Measurements from ENCODE around the gene DACT1.

The DACT1 gene

DNA sequence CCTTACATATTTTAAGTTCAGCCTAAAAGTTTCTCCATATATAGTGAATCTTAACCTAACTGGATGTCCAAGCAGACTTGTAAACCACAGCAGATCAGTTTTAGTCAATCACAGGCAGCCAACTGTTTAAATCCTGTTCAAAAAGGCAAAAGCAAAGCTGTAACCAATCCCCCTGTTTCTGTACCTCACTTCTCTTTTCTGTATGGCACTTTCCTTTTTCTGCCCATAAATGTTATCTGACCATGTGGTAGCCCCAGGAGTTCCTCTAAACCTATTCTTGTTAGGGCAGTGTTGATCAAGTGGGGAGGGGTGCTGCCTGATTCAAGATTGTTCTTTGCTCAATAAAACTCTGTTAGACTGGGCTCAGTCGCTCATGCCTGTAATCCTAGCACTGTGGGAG lies 8.5 kb upstream of the DACT1 start:
- Mint-ChIP-seq H3K4me1 (no peaks in the 10 kb centered on the region), H3K36me3 (no peaks in the 10 kb centered on the region), H3K27ac (no peak overlapping the region), H3K9me3 (no peaks in the 10 kb centered on the region), H3K4me3 (no peak overlapping the region)
- no peak for ATAC-seq
- DNase-seq (ENCODE audit: low spot score in 2 of 2): no peak

DNA sequence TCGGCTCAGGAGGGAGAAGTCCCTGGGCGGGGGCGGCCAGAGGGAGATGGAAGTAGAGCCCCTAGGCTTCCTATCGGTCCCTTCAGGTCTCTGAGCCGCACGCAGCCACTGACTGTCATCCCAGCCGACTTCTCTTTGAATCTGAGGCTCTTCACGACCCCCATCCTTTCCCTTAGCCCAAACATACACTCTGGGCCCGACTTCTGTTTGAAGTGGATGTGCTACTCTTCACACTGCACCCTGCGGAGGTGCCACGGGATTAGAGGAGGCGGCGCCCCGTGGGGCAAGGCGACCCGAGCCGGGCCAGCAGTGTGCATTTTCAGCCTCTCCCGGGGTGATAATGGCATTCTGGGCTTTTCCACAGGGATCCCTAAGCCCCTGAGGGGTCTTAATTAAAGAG lies 6.0 kb upstream of the DACT1 start:
- Mint-ChIP-seq H3K9me3 (no peaks in the 10 kb centered on the region), H3K4me3 (no peak overlapping the region), H3K36me3 (no peaks in the 10 kb centered on the region), H3K4me1 (no peaks in the 10 kb centered on the region), H3K27ac (no peak overlapping the region)
- DNase-seq (ENCODE audit: low spot score in 2 of 2) (no peak), ATAC-seq (no peak)

DNA sequence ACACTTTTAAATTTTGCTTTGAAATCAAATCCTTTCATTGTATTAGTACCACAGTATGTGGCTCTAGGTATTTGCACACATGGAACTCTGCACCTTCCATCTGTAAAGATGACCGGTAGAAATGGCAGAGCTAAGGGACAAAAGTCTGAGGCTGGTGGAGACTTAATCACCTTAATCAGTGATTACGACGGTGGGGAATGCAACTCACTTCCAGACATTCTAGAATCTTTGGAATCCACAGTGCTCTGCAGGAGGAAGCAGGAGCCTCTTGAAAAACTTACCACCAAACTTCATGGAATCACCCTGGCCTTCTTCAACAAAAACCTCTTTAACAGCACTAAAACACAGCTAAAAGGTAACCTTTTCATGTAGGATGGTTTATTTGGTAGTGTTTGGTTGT lies 3.9 kb upstream of the DACT1 start:
- Mint-ChIP-seq H3K4me3 (no peak overlapping the region), H3K4me1 (peaks cover 8% of the 10 kb centered on the region), H3K36me3 (no peaks in the 10 kb centered on the region), H3K9me3 (no peaks in the 10 kb centered on the region), H3K27ac (no peak overlapping the region)
- no peak for ATAC-seq
- no peak for DNase-seq (ENCODE audit: low spot score in 2 of 2)

DNA sequence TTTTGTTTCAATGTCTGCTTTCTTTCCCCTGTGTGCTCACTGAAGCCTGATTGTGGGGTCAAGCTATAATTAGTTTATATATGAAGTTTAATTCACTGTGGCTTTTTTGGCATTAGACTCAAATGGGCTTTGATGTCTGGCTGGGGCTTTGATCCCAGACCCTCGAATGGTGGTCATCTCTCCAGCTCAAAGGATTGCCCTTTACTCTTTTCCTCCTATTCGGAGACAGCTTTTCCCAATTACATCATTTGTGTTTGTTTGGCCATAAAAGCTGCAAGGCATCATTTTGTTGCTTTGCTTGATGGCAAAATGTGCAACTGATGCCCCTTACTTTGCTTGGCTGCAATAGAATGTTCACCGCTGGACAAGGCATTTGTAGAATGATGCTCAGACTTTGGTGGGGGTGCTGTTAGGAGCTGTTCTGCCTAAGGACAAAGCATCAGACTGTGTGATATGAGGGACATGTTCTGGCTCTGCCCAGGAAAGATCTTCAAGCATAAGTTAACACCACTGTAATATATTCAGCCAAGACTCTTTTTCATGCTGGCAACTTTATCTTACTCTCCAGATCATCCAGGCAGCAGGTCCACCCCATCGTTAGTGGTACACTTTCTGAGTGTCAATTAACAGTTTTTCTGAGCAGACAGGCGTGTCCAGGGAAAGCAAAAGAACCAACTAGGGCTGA lies 3.2 kb upstream of the DACT1 start:
- no peak for ATAC-seq
- Mint-ChIP-seq H3K4me1 (peaks cover 8% of the 10 kb centered on the region), H3K4me3 (no peak overlapping the region), H3K36me3 (no peaks in the 10 kb centered on the region), H3K9me3 (no peaks in the 10 kb centered on the region), H3K27ac (no peak overlapping the region)
- no peak for DNase-seq (ENCODE audit: low spot score in 2 of 2)

DNA sequence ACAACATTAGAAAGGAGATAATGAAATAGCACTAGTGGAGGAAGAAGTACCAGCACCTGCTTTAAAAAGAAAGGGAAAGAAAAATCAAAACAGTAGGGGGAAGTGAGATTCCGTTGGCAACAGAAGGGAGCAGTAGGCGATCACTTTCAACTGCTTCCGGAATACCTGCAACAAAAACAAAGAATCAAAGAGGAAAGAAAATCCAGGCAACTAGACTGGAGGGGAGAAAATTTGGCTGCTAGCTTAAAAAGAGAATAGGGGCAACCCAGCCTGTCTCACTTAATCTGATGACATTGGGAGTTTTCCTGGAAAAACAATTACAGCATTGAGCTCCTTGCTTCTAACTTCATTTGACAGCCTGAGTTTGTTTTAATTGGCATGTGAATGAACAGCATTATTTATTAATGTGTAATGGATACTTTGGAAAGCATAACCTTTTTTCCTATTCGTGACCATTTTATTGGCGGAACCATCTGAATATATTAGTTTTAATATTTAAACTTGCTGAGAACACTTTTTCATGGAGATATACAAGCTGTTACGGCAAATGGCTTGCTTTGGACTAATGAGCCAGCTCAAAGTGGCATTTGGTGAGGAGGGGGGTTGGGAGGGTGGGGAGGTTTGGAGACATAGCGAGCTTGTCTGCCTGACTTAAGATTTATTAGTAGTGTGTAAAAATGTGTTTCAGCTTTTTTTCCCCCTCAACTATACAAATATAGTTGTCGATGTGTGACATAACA lies 2.5 kb upstream of the DACT1 start:
- Mint-ChIP-seq H3K36me3 (no peaks in the 10 kb centered on the region), H3K4me1 (peaks cover 8% of the 10 kb centered on the region), H3K27ac (no peak overlapping the region), H3K9me3 (no peaks in the 10 kb centered on the region), H3K4me3 (no peak overlapping the region)
- ATAC-seq (no peak), DNase-seq (ENCODE audit: low spot score in 2 of 2) (no peak)

DNA sequence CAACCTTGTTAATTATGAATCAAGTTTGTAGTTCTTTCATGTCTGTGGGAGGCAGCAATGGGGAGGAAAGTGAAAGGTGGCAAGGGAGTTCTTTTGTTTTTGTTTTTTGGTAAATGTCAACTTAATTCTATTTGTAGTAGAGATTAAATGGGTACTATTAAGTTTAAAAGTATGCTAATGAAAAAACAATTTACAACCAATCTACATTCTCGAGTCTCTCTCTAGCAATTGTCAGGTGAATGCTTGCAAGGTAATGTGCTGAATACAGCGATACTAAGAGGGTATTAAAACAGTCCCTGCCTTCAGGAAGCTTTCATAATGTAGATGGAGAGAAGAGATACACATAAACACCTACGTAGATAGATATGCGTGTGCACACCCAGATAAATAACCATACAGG lies 1.6 kb upstream of the DACT1 start:
- Mint-ChIP-seq H3K4me1 (peaks cover 8% of the 10 kb centered on the region), H3K9me3 (no peaks in the 10 kb centered on the region), H3K4me3 (no peak overlapping the region), H3K36me3 (no peaks in the 10 kb centered on the region), H3K27ac (no peak overlapping the region)
- no peak for ATAC-seq
- no peak for DNase-seq (ENCODE audit: low spot score in 2 of 2)

DNA sequence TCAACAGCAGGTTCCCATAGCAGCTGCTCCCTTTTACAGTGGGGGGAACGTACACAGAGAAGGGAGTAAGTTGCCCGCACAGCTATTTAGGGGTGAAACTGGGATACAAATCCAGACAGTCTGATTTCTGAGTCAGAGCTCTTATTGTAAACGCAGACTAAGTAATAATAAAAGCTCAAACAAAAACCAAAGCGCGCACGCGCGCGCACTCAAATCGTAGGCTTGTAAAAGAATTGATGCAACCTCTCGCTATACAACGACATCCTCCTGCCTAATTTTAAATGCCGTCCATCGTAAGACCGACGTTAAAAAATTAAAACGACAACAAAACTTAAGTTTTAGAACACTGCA lies 747 bp upstream of the DACT1 start:
- Mint-ChIP-seq H3K4me3 (peak overlapping the region; percentile 82), H3K36me3 (no peaks in the 10 kb centered on the region), H3K9me3 (no peaks in the 10 kb centered on the region), H3K27ac (no peak overlapping the region), H3K4me1 (peaks cover 8% of the 10 kb centered on the region)
- ATAC-seq: no peak
- DNase-seq (ENCODE audit: low spot score in 2 of 2): peak in 1 of 2 donors; percentile 53

DNA sequence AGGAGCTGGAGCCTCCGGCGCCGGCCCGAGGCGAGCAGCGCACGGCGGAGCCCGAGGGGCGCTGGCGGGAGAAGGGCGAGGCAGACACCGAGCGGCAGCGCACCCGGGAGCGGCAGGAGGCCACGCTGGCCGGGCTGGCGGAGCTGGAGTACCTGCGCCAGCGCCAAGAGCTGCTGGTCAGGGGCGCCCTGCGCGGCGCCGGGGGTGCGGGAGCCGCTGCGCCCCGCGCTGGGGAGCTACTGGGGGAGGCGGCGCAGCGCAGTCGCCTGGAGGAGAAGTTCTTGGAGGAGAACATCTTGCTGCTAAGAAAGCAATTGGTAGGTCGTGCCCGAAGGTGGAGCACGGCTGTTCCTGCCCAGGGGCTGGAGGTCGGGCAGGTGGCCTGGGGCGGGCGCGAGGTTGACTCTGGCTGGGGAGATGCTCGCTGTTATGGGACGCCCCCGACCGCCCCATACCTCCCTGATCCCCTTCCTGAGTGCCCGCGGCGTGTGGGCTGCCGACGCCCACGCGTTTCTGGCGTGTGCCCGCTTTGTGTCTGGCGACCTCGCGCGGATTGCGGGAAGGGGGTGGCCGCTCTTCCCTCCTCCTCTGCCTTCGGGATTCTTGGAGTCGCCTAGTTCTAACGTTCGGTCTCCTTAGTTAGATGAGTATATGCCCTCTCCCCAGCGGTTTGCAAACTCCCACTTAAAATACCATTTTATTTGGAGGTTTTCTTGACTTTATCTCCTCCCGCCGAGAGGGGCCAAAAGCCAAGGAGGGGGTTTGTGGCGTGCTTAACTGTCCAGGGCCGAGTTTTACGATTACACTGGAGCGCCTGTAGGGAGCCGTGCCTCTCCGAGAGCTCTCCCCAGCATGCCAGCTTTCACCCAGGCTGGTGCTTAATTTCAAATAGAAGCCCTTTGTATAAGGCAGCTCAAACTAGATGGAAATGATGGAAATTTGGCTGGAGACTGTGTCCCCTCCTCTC lies 752 bp downstream of the DACT1 start:
- Mint-ChIP-seq H3K36me3 (no peaks in the 10 kb centered on the region), H3K9me3 (no peaks in the 10 kb centered on the region), H3K27ac (no peak overlapping the region), H3K4me1 (peaks cover 8% of the 10 kb centered on the region), H3K4me3 (peak overlapping the region; percentile 58)
- ATAC-seq: peak; percentile 50
- DNase-seq (ENCODE audit: low spot score in 2 of 2): no peak

DNA sequence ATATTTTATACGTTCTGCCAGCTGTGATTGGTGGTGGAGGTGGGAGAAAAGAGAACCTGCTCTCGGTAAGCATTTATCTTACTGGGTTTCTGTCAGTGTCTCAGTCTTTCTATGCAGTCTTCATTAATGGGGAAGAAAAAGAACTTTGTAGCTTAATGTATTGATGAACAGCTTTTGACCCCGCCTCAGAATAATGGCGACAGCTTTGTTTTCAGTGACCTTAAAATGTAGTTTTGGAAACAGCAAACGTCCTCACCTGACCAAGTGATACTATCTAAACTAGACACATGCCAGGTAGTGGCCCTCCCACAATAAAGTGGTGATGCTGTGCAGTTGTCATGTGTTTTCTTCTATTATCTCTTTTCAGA lies 1.4 kb downstream of the DACT1 start:
- DNase-seq (ENCODE audit: low spot score in 2 of 2) (no peak), ATAC-seq (no peak)
- peaks cover 8% of the 10 kb centered on the region for H3K4me1 Mint-ChIP-seq
- peak overlapping the region; percentile 58 for H3K4me3 Mint-ChIP-seq
- H3K9me3 Mint-ChIP-seq: no peaks in the 10 kb centered on the region
- H3K36me3 Mint-ChIP-seq: no peaks in the 10 kb centered on the region
- H3K27ac Mint-ChIP-seq: no peak overlapping the region

DNA sequence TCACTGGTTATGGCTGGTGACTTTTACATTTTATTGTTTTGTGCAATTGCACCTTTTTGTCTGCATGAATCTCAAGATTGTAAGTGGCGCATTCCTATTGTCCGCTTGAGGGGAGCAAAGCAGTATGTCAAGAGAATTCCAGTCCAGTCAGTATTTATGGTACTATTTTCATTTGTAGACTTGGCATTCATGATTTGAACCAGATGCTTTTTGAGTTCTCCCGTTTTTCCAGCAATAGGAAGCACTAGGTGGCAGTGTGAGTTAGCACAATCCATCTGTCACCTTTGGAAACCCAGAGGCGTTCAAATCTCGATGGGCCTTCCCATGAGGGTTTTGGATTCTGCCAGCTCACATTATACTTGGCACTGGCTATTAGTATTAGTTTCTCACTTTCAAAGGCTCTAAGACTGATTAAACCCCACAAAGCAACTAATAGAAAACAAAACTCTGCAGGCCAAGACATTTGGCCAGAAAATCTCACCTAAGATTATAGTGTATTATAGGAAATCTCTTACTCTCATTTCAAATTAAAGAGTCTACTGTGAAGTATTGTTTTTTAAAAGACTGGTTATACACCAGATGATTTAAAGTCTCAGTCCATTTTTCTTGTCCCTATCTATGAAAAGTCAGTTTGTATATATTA lies 2.2 kb downstream of the DACT1 start:
- ATAC-seq (no peak), DNase-seq (ENCODE audit: low spot score in 2 of 2) (no peak)
- H3K4me3 Mint-ChIP-seq: no peak overlapping the region
- no peaks in the 10 kb centered on the region for H3K36me3 Mint-ChIP-seq
- no peak overlapping the region for H3K27ac Mint-ChIP-seq
- H3K9me3 Mint-ChIP-seq: no peaks in the 10 kb centered on the region
- peaks cover 8% of the 10 kb centered on the region for H3K4me1 Mint-ChIP-seq

DNA sequence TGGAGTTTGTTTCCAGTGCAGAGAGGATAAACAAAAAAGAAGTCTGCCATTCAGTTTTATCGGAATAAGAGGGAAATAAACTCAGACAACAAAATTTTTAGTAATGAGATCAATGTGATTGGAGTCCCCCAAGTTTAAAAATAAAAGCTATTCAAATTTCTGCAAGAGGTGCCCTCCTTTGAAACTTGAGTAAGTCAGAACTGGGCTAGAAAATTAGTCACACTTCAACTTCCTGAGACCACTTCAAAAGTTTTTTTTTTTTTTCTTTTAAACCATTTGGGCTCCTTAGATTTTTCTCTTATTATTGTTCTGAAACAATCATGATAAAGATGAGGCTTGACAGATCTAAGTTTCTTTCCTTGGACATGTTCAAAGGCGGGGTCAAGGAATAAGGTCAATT lies 3.2 kb downstream of the DACT1 start:
- DNase-seq (ENCODE audit: low spot score in 2 of 2) (no peak), ATAC-seq (no peak)
- Mint-ChIP-seq H3K27ac (no peak overlapping the region), H3K4me3 (no peak overlapping the region), H3K36me3 (no peaks in the 10 kb centered on the region), H3K9me3 (no peaks in the 10 kb centered on the region), H3K4me1 (peaks cover 8% of the 10 kb centered on the region)

DNA sequence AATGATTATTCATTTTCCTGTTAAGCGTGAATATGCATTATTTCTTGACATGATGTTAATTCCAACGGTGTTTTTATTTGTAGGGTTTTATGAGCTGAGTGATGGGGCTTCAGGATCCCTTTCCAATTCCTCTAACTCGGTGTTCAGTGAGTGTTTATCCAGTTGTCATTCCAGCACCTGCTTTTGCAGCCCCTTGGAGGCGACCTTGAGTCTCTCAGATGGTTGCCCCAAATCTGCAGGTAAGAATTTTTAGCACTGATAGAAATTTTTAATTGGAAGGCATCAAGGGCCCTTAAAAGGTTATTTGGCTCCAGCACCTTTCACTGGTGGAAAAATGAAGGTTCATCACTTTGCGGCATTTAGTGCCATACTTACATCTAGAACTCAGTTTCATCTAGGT lies 3.7 kb downstream of the DACT1 start:
- Mint-ChIP-seq H3K4me1 (peaks cover 8% of the 10 kb centered on the region), H3K27ac (no peak overlapping the region), H3K9me3 (no peaks in the 10 kb centered on the region), H3K36me3 (no peaks in the 10 kb centered on the region), H3K4me3 (no peak overlapping the region)
- ATAC-seq: no peak
- no peak for DNase-seq (ENCODE audit: low spot score in 2 of 2)

DNA sequence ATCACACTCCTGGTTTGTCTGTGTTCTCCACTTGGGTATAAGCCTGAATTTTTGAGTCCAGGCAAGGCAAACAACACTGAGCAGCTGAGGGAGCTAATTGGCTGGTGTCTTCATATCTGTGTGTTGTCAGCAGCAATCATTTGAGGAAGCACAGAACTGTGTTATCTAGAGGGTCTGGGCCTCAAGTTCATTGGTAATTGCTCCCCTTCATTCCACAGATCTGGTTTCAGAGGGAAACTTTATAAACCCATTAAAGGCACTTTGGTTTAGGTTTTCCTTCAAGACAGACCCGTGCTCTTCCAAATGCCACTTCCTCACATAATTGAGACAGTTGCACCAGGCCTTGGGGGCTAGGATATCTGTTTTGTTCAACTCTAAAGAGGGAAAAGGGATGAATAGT lies 5.6 kb downstream of the DACT1 start:
- Mint-ChIP-seq H3K9me3 (no peaks in the 10 kb centered on the region), H3K4me1 (no peaks in the 10 kb centered on the region), H3K4me3 (no peak overlapping the region), H3K36me3 (no peaks in the 10 kb centered on the region), H3K27ac (no peak overlapping the region)
- ATAC-seq: no peak
- no peak for DNase-seq (ENCODE audit: low spot score in 2 of 2)

DNA sequence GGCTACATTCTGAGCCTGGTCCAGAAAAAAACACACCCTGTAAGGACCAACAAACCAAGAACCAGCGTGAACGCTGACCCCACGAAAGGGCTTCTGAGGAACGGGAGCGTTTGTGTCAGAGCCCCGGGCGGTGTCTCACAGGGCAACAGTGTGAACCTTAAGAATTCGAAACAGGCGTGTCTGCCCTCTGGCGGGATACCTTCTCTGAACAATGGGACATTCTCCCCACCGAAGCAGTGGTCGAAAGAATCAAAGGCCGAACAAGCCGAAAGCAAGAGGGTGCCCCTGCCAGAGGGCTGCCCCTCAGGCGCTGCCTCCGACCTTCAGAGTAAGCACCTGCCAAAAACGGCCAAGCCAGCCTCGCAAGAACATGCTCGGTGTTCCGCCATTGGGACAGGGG lies 7.9 kb downstream of the DACT1 start:
- Mint-ChIP-seq H3K4me3 (no peak overlapping the region), H3K27ac (no peak overlapping the region), H3K36me3 (no peaks in the 10 kb centered on the region), H3K4me1 (no peaks in the 10 kb centered on the region), H3K9me3 (no peaks in the 10 kb centered on the region)
- ATAC-seq (no peak), DNase-seq (ENCODE audit: low spot score in 2 of 2) (no peak)

DNA sequence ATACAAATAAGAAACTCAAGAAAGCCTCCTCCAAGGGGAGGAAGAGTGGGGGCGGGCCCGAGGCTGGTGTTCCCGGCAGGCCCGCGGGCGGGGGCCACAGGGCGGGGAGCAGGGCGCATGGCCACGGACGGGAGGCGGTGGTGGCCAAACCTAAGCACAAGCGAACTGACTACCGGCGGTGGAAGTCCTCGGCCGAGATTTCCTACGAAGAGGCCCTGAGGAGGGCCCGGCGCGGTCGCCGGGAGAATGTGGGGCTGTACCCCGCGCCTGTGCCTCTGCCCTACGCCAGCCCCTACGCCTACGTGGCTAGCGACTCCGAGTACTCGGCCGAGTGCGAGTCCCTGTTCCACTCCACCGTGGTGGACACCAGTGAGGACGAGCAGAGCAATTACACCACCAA lies 8.7 kb downstream of the DACT1 start:
- Mint-ChIP-seq H3K9me3 (no peaks in the 10 kb centered on the region), H3K4me3 (no peak overlapping the region), H3K36me3 (no peaks in the 10 kb centered on the region), H3K27ac (no peak overlapping the region), H3K4me1 (no peaks in the 10 kb centered on the region)
- ATAC-seq: no peak
- no peak for DNase-seq (ENCODE audit: low spot score in 2 of 2)

All from stimulated activated effector memory CD8-positive, alpha-beta T cell treated with anti-CD3 and anti-CD28 coated beads, Interleukin-12 subunit alpha, Interleukin-12 subunit beta, amount 100 ng/mL, for 72 hours (primary cell).